ENCODE measurements around the gene EMSY. TPM values are rescaled to one million over a fixed set of nuclear protein-coding genes. Genes with fewer than 3 reads are reported as not detected.

The EMSY gene
- total and polyA plus RNA-seq, 2 of the 8 experiments (the other 6 are each of a cell fraction or from before 2014, with no cell fraction given) = 29.6 to 34.6 TPM

- Histone ChIP-seq H4K8ac (ENCODE audit: extremely low read depth, insufficient read depth, low read length) (no peak overlapping the region; the same call in 1 of the 2 replicates), H4K5ac (ENCODE audit: insufficient read length, low read depth, low read length) (no peak overlapping the region), H3K27me3 (replicated peaks in 1 of 4; ENCODE audit: control insufficient read depth in 3 of 4, extremely low read depth in 1 of 4, insufficient read depth in 3 of 4, low read length in 3 of 4) (no peaks in the 10 kb centered on the region), H3K9me3 (ENCODE audit: insufficient read depth in 2 of 2, low read depth in 1 of 2, low read length in 1 of 2) (no peaks in the 10 kb centered on the region), H3K4ac (replicated peaks; ENCODE audit: insufficient read length, low read depth, low read length) (no peak overlapping the region), H2BK12ac (ENCODE audit: low read depth, low read length) (no peak overlapping the region), H3K79me1 (ENCODE audit: low read depth, low read length) (no peaks in the 10 kb centered on the region), H4K91ac (replicated peaks; ENCODE audit: insufficient read length, low read length) (no peak overlapping the region), H3K4me2 (ENCODE audit: insufficient read depth in 1 of 2, low read depth in 2 of 2, low read length in 2 of 2) (no peak overlapping the region), H2BK5ac (ENCODE audit: low read depth, low read length) (no peak overlapping the region), H3K27ac (ENCODE audit: low read depth, low read length) (no peak overlapping the region), H4K20me1 (replicated peaks in 1 of 2; ENCODE audit: control insufficient read depth in 1 of 2, insufficient read depth in 2 of 2, low read length in 2 of 2) (no peaks in the 10 kb centered on the region), H3K36me3 (ENCODE audit: control insufficient read depth in 2 of 4, insufficient read depth in 4 of 4, low read length in 3 of 4) (no peaks in the 10 kb centered on the region), H2BK120ac (replicated peaks; ENCODE audit: low read depth, low read length) (peak overlapping the region; percentile 33), H3K23ac (ENCODE audit: insufficient read length) (no peak overlapping the region), H3K56ac (replicated peaks; ENCODE audit: insufficient read length, low read depth, low read length) (no peak overlapping the region), H2BK20ac (ENCODE audit: low read length) (no peak overlapping the region), H2AFZ (ENCODE audit: low read length) (no peak overlapping the region), H3K14ac (ENCODE audit: insufficient read length) (no peak overlapping the region), H3K79me2 (ENCODE audit: control insufficient read depth in 1 of 2, insufficient read depth in 2 of 2, low read length in 2 of 2) (no peaks in the 10 kb centered on the region), H2BK15ac (ENCODE audit: low read length) (no peak overlapping the region), H3K4me1 (replicated peaks in 1 of 4; ENCODE audit: control insufficient read depth in 3 of 4, insufficient read depth in 4 of 4, low read length in 3 of 4) (no peaks in the 10 kb centered on the region; a peak in 1 of 7 replicates), H3K23me2 (ENCODE audit: low read depth, low read length) (no peaks in the 10 kb centered on the region; the same call in 1 of the 2 replicates), H3K4me3 (ENCODE audit: extremely low read depth in 1 of 4, insufficient read depth in 2 of 4, low read depth in 3 of 4, low read length in 4 of 4) (no peak overlapping the region), H3K18ac (ENCODE audit: extremely low read depth, low read length) (no peak overlapping the region), H3K9ac (replicated peaks in 1 of 4; ENCODE audit: extremely low read depth in 1 of 4, low read depth in 3 of 4, low read length in 3 of 4) (no peak overlapping the region), H2AK5ac (ENCODE audit: low read depth, low read length) (no peak overlapping the region)
- DNase-seq (ENCODE audit: low read depth in 1 of 2, low spot score in 2 of 2) (no peak), FAIRE-seq (no peak)
- CTCF ChIA-PET (ENCODE audit: partially characterized antibody) = interaction anchor here (0.6 to 1.0 kb wide), 4 partner anchors 15 to 249 kb away, joined by 3 to 4 read pairs (median 3); no protein-coding TSS in a partner anchor
- 82% methylated on average over 3 of the region's 3 CpGs; no CpG with 5 or more reads in 1 of the 2 experiments for WGBS, 2 experiments (ENCODE audit: extremely low coverage in 1 of 2, insufficient coverage in 1 of 2, insufficient read length in 1 of 2, insufficient replicate concordance in 2 of 2, low coverage in 1 of 2, low lambda C conversion rate in 2 of 2, missing lambda C conversion rate in 1 of 2)
- POLR2A ChIA-PET (ENCODE audit: partially characterized antibody) = no interaction called here
- TF ChIP-seq TBP (IDR thresholded peaks at IDR 0.05; ENCODE audit: low read depth, low read length) = no peak
- no peak for TF ChIP-seq SIX5 (IDR thresholded peaks at IDR 0.05; ENCODE audit: low read depth, low read length)
- TF ChIP-seq SRF (IDR thresholded peaks at IDR 0.05; ENCODE audit: low read depth, low read length) = no peak
- TF ChIP-seq CHD2 (IDR thresholded peaks at IDR 0.05; ENCODE audit: low read length) = no peak
- no peak for TF ChIP-seq KDM5A (IDR thresholded peaks at IDR 0.05; ENCODE audit: low read length)
- TF ChIP-seq CBX8 (IDR thresholded peaks at IDR 0.05; ENCODE audit: borderline replicate concordance, low read depth, low read length) = no peak
- no peak for TF ChIP-seq POLR2AphosphoS5 (IDR thresholded peaks at IDR 0.05; ENCODE audit: low read depth, low read length)
- no peak for TF ChIP-seq EGR1 (IDR thresholded peaks at IDR 0.05; ENCODE audit: borderline replicate concordance, low read depth, low read length)
- no peak for TF ChIP-seq RFX5 (IDR thresholded peaks at IDR 0.05; ENCODE audit: borderline replicate concordance, low read depth, low read length)
- no peak for TF ChIP-seq KDM4A (IDR thresholded peaks at IDR 0.05; ENCODE audit: low read depth, low read length, severe bottlenecking)
- TF ChIP-seq, protein P1, sequence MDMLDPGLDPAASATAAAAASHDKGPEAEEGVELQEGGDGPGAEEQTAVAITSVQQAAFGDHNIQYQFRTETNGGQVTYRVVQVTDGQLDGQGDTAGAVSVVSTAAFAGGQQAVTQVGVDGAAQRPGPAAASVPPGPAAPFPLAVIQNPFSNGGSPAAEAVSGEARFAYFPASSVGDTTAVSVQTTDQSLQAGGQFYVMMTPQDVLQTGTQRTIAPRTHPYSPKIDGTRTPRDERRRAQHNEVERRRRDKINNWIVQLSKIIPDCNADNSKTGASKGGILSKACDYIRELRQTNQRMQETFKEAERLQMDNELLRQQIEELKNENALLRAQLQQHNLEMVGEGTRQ (IDR thresholded peaks at IDR 0.05; ENCODE audit: low read length) = no peak
- TF ChIP-seq GTF2F1 (IDR thresholded peaks at IDR 0.05; ENCODE audit: borderline replicate concordance, low read depth, low read length) = no peak
- no peak for TF ChIP-seq SP4 (IDR thresholded peaks at IDR 0.05; ENCODE audit: low read length)
These were observed 148.1 kb downstream of the EMSY start for GRCh38 chr11:76592961-76593360.
